T-helper 2 cell treated with Interferon-gamma antibody and Interleukin-4, amounts not matched to agents 5 μg/mL and 100 μg/mL, for 36 hours (primary cell): ENCODE data around the gene EMILIN2.

Experiments
- DNase-seq: peaks from one replicate; pipeline ENCODE4 v3.0.0; 2021; ENCODE audit warnings: low spot score
- H3K27ac Mint-ChIP-seq: one replicate; pipeline ENCODE4 v1.8.0; 2021; ENCODE audit warnings: mild to moderate bottlenecking, mixed read lengths
- H3K27me3 Mint-ChIP-seq: one replicate; pipeline ENCODE4 v1.8.0; 2021; ENCODE audit warnings: low read depth, mixed read lengths
- H3K36me3 Mint-ChIP-seq: one replicate; pipeline ENCODE4 v1.8.0; 2021; ENCODE audit warnings: low read depth, mixed read lengths
- H3K4me1 Mint-ChIP-seq: one replicate; pipeline ENCODE4 v1.8.0; 2021; ENCODE audit warnings: low read depth, mixed read lengths
- H3K4me3 Mint-ChIP-seq: one replicate; pipeline ENCODE4 v1.8.0; 2022; ENCODE audit warnings: mild to moderate bottlenecking, moderate library complexity, mixed read lengths
- H3K9me3 Mint-ChIP-seq: one replicate; pipeline ENCODE4 v1.8.0; 2021; ENCODE audit warnings: mixed read lengths

Gene EMILIN2

DNA sequence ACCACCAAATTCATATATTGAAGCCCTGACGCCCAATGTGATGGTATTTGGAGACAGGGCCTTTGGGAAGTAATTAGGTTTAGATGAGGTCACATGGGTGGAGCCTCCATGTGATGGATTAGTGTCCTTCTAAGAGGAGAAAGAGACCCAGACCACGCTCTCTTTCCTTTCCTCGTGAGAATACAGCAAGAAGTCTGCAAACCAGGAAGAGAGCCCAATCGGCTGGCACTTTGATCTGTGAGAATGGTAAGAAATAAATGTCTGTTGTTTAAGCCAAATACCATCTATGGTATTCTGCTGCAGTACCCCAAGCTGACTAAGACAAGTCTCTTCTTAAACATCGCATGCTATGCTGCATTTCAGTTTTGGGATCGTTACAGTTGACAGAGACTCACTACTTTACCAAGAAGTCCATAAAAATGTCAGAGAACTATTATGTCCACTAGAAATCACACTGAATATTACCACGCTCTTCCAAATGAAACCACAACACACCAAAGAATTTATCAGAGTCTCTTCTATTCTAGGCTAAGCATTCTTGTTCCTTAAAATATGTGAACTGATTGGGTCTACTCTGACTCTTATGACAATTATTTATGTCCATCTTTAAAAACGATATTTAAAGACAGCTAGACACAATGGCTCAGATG, 117.7 kb downstream of the EMILIN2 start:
- peaks cover 38% of the 10 kb centered on the region for H3K36me3 Mint-ChIP-seq
- no peaks in the 10 kb centered on the region for H3K9me3 Mint-ChIP-seq
- H3K27me3 Mint-ChIP-seq: no peaks in the 10 kb centered on the region
- H3K27ac Mint-ChIP-seq: peak overlapping the region; percentile 72
- H3K4me1 Mint-ChIP-seq: peaks cover 83% of the 10 kb centered on the region
- DNase-seq: no peak
- H3K4me3 Mint-ChIP-seq: peak overlapping the region; percentile 52
